Gastrocnemius medialis (tissue), 4 donors: ENCODE results near the gene SPSB2.

Experiments used
- POLR2A ChIP-seq, 2 donors: fragments of 450-650 bp; IDR thresholded peaks; one replicate each; pipeline ENCODE4 v1.6.1; 2017; ENCODE audit warnings: antibody characterized with exemption in 2 of 2, mild to moderate bottlenecking in 2 of 2, moderate library complexity in 2 of 2
- TF ChIP-seq, protein P1 (sequence below), 5 experiments: fragments of 450-650 bp in 3 of 5; fragments of 200-600 bp in 2 of 5; sonication (generic) in 2 of 5; IDR thresholded peaks in 4 of 5; conservative IDR thresholded peaks in 1 of 5; 1 replicate in 4 of 5; 2 replicates in 1 of 5; pipeline ENCODE4 v1.5.1; 2016 to 2019; ENCODE audit warnings: antibody characterized with exemption in 5 of 5, mild to moderate bottlenecking in 3 of 5, moderate library complexity in 3 of 5

DNA sequence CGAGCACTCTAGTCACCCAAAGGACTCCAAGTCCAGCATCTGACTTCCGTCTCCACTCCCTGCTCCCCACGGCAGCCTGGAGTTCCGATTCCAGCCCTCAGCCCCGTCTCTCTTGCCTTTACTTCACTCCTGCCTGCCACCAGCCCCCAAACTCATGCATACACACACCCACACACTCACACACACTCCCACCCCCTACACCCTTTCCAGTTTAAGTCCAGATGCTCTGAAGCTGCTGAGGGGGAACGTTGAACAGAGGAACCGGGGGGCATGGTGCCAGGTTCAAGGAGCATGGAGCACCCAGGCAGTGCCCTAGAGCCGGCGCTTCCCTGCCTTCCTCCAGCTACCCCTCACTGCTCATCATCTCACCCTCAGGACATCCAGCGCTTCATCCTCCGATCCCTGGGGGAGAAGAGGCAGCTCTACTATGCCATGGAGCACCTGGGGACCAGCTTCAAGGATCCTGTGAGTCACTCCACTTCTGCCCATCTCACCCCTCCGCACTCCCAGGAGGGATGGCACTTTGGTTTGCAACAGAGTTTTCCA, 41.6 kb downstream of the SPSB2 start:
- TF ChIP-seq, protein P1, sequence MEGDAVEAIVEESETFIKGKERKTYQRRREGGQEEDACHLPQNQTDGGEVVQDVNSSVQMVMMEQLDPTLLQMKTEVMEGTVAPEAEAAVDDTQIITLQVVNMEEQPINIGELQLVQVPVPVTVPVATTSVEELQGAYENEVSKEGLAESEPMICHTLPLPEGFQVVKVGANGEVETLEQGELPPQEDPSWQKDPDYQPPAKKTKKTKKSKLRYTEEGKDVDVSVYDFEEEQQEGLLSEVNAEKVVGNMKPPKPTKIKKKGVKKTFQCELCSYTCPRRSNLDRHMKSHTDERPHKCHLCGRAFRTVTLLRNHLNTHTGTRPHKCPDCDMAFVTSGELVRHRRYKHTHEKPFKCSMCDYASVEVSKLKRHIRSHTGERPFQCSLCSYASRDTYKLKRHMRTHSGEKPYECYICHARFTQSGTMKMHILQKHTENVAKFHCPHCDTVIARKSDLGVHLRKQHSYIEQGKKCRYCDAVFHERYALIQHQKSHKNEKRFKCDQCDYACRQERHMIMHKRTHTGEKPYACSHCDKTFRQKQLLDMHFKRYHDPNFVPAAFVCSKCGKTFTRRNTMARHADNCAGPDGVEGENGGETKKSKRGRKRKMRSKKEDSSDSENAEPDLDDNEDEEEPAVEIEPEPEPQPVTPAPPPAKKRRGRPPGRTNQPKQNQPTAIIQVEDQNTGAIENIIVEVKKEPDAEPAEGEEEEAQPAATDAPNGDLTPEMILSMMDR (IDR thresholded peaks at IDR 0.05 in 4 of 5, conservative IDR thresholded peaks at IDR 0.05 in 1 of 5), result no peak
- no peak for TF ChIP-seq POLR2A (IDR thresholded peaks at IDR 0.05)
